ENCODE data around the gene TEDC2. TPM values are rescaled to one million over a fixed set of nuclear protein-coding genes. Genes with fewer than 3 reads are reported as not detected.

TEDC2 gene
- total and polyA plus RNA-seq, 2 of the 8 experiments (the other 6 are each of a cell fraction or from before 2014, with no cell fraction given), result 54.6 to 55.6 TPM

GRCh38 chr16:2464333-2464732 is 4.4 kb downstream of the TEDC2 start (continued):
- TF ChIP-seq CHD7 (IDR thresholded peaks at IDR 0.05; ENCODE audit: insufficient replicate concordance, low read length) (no peak), POLR2A (IDR thresholded peaks at IDR 0.05; ENCODE audit: control extremely low read depth in 1 of 2, low read depth in 2 of 2, low read length in 2 of 2) (no peak), BACH1 (IDR thresholded peaks at IDR 0.05; ENCODE audit: low read length) (no peak)
